ENCODE data around the gene EDAR.

The EDAR gene

DNA sequence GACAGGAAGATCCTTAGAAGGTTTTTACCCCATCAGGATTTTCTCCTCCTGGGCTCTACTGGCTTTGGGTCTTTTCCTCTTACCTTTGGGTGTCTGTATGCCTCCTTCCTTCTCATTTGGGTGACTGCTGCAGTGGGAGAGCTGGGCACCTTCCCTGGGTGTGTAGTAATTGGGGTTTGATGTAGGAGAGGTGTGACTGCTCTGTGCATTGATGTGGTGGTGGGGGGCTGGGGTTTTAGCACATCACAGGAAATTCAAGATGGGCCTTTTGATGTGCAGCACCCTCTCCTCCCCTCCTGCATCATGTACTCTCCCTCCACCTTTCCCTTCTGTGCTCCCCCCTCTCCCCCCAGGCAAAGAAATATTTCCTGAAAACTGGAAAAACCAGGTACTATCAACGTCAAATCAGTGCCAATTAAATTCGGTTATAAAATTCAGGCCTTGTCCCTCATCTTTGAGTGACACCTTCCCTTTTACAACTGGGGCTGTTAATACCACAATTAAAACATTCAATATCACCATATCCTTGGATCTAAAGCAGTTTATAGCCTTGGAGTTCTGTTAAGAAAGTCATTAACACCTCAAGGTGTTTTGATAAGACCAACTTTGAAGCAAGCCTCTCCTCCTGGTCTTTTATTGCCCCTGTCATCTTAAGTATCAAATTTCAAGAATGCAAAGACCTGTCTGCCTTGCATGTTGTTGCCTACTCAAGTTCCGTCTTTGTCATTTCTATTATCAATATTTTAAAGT lies 23.3 kb downstream of the EDAR start:
- peak; percentile 41 for DNase-seq

DNA sequence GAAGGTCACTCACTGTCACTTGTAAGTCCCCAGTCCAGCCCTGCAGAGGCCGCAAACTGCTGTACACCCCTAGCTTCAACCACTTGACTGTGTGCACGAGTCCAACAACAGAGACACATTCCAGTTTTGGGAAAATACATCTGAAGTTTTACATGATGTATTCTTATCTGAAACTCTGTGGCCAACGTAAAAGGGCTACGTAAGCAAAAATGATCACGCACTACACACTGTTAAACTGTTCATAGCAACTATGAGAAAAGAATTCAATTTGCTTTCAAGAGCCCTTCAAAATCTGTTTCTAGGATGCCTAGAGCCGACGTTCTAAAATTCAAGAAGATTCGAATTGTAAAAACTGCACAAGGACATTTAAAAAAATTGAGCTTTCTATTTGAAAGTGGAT lies 26.0 kb downstream of the EDAR start:
- no peak for DNase-seq

DNA sequence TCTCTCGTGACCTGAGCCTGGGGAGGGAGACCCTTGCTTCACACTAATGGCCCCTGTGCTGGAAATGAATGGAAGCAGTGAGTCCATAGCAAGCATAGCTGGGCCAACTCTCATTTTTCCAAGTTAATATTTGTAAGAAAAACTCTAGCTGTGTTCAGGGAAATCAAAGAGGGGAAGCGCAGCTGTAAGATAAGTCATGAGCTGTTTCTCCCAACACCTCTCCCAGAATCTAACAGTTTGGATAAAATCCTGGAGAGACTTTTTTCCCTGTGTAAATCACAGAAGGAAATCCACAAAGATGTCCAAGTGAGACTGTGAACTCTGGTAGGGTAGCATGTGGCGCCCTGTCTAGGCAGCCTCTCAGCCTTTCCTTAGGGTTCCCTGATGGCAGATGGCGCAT lies 27.2 kb downstream of the EDAR start:
- no peak for DNase-seq

DNA sequence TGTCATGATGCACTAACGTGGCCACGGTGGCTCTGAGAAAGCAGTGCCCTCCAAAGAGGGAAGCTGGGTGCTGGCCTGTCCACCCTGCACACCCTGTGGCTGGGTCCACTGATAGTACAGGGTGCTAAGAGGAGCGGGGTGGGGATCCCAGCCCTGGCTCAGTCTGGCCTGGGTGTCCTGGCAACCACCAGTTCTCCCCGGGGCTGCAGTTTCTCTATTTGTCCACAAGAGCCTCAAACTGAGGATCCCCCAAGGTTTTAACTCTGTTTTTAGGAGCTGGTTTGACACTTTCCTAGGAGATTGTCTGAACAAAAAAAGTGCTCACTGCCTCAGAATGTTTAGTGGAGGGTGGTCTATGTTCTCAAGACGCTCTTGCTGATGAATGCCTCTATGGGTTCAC lies 29.0 kb downstream of the EDAR start:
- DNase-seq, result no peak

GRCh38 chr2:108959401-108959800 lies 29.6 kb downstream of the EDAR start:
- DNase-seq, result no peak

- DNase-seq, result no peak
Measured at GRCh38 chr2:108958632-108959341, 30.2 kb downstream of the EDAR start.

- DNase-seq, result no peak
Measured at GRCh38 chr2:108958002-108958401, 31.0 kb downstream of the EDAR start.

DNA sequence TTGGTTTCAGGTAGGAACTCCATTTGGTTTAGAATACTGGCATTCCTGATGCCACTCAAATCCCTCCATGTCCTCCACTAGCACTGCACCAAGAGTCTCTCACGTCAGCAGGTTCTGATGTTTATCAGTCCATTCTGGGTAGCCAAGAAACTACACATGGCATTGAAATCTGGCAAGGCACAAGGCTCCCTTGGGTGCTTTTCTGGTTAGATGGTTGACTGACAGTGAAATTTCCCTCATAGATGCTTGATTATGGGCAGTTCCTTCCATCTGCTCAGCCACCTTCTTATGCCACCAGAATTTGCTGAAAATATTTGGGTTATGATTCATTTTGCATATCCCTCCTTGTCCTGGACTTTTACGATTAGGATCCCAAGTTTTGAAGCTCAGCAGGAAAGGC lies 32.6 kb downstream of the EDAR start:
- no peak for DNase-seq

DNA sequence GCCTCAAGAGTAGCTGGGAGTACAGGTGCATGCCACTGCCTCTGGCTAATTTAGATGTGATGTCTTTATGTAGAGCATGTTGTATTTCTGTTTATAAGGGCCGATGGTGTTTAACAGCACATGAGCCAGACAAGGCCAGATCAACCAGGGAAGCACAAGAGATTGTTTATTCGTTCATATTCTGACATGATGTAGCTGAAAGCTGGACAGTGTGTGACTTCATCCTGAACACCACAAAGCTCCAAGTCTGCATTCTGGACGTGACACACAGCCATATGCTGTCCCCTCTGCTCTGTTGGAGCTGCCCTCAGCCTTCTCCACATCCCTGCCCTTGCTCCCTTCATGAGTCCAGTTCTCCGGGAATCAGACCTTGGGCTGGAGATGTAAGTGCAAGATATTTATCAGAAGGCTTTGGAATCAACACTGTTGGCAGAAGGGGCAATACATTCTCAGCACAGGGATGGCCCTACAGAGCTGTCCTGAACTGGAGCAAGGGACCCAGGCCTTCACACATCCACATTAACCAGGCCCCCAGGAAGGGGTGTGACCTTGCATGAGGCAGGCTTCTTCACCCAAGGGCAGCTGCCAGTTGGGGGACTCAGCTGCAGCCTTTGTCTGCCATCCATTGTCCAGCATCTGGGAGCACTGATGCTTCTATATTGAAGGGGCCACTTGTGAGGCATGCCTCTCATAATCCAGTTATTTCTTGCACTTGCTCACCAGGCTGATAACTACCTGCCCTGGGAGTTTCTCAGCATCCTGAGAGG lies 38.5 kb downstream of the EDAR start:
- DNase-seq, result no peak

DNA sequence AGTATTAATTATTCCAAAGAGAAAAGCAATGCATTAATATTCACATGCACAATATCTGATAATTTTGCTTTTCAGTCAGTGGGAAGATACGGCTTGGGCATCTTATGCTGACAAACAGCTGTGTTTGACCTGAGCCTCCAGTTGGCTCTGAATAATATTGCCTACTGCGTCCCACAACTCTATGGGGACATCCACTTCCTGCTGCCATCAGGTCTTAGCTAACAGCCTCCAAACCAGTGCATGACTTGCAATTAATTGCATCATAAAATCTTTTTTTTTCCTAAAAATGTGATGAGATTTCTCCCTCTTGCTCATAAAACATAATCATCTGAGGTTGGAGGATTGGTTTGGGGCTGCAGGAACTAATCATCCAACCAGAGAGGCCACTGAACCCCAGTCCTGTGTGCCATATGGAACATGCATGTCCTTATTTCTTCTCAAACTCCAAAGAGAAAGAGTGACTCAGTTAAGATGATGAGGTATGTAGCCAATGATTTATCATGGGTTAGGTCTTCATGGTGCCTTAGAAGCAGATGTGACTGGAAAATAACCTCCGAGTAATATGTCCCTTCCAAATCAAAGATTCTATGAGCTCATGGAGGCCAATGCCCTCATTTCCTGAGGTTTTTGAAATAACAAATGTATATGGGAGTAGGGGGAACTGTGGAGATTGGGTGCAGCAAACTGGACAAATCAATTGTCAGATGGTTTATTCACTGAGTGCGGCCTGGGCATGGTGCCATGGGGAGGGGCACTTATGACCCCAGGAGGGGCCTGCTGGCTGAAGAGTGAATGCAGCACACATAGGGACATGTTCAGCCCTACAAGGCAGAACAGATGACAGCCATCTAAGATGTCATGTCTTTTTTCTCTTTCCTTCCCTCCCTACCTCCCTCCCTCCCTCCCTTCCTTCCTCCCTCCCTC lies 39.4 kb downstream of the EDAR start:
- no peak for DNase-seq

GRCh38 chr2:108947271-108947907 lies 41.6 kb downstream of the EDAR start:
- no peak for DNase-seq

DNA sequence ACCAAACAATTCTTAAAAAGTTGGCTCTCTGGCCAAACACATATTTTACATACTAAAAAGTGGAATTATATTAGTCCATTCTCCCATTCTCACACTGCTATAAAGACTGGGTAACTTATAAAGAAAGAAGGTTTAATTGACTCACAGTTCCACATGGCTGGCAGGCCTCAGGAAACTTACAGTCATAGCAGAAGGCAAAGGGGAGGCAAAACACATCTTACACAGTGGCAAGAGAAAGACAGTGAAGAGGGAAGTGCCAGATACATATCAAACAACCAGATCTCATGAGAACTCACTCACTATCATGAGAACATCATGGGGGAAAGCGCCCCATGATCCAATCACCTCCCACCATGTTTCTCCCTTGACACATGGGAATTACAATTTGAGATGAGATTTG lies 42.6 kb downstream of the EDAR start:
- no peak for DNase-seq

DNA sequence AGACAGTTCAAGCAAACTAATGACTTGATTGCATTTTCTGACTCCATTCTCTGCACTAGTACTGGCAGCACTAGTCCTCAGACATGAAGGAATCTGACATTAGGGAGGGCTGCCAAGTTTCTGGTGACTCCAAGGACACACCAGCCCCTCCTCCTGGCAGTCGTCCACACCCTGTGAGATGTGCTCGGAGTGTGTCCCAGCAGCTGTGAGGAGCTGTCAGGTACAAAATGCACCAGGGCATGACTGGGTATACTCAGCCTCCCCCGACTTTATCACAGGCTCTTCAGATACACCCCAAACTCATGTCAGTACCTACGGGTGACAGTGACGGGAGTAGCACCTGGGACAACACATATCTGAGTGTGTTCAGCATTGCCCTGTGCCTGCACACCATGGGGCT lies 43.1 kb downstream of the EDAR start:
- no peak for DNase-seq

DNA sequence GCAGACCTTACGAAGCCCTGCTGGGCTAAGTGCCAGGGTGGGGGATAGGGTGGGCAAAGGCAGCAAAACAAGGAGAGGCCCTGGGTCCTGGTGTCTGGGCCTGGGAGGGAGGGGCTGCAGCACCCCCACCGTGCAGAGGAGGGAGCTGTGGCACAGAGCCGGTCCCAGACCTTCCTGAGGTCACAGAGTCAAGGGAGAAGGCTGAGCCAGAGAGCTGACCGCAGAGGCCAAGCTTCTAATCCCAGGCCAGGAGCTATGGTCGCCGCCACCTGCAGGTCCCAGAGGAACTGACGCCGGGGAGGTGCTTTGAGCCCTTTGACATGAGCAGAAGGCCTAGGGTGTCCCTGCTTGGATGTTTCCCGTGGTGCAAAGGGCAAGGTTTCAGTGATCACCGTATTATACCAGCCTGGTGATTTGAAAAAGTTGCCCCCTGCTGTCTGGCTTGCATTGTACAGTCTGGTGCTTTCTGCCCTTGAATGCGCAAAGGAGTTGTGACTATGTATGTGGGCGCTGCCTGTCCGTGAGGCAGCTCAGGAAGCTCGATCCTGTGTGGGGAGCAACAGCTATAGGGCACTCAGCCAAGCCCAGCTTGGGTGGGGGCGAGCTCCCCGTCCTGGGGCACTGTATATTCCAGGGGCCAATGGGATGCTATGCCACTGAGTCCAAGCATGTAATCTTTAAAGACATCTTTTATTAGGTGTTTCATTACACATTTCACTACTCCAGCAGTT lies 44.3 kb downstream of the EDAR start:
- DNase-seq, result no peak

GRCh38 chr2:108943751-108944150 lies 45.3 kb downstream of the EDAR start:
- no peak for DNase-seq

- DNase-seq, result no peak
Measured at GRCh38 chr2:108942888-108943287, 46.1 kb downstream of the EDAR start.

- no peak for DNase-seq
Measured at GRCh38 chr2:108942231-108942825, 46.7 kb downstream of the EDAR start.

DNA sequence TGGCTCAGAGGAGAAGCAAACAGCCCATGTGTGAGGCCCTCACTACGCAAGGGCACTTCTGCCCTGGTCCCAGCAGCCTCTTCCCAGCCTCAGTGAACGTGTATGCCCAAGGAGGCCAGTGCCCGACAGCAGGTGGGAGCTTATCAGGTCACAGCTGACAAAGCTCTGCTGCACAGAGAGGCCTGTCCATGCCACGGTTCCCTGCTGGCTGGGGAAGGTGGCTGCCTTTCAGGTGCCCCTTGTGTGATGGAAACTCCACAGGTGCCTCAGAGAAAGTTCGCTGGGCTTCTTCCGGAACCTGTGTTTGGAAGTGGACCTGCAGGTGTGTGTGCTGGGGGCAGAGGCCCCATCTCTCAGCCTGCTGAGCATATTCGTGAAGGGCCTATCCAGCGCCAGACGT lies 47.3 kb downstream of the EDAR start:
- no peak for DNase-seq

DNA sequence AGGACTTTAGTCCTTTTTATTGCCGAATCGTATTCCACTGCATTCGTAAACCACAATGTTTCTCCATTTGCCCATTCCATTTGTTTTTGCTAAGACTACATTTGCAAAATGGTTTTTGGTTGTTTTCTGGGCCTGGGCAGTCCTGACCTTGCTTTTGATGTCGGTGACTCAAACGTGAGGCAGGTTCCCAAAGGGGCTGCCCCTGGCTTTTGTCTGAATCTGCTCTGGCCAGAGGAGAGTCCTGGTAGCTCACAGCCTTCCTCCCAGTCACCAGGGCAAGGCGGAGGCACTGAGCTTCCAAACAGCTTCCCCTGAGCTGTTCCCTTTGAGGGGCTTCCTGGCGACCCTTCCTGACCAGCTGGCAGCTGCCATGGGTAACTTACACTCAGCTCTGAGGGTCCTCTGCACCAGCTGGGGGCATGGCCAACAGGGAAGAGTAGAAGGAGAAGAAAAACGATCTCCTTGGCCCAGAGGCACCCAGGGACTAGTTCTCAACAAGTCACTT lies 47.8 kb downstream of the EDAR start:
- no peak for DNase-seq

GRCh38 chr2:108940156-108940555 lies 48.9 kb downstream of the EDAR start:
- DNase-seq, result no peak
